ENCODE measurements around the gene TPPP2. TPM values are rescaled to one million over a fixed set of nuclear protein-coding genes. Genes with fewer than 3 reads are reported as not detected.

Gene TPPP2
- total RNA-seq, 1 experiment from 2014 or later: not detected

DNA sequence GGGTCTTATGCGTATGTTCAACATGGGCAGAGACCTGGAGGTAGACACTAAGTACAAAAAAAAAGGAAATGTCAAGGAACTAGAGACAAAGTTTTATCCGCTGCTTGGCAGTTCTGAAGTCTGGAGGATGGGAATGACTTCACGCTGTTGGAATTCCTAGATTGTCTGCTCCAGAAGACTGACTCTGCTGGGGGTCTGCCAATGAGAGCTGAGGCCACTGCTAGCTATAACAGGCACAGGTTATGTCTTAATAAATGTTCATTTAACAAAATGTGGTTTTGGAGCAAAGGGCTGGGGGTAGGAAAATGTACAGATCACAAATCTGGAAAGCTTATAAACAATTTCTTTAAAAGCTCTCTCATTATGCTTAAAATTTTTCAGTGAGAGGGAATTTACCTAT lies 33.5 kb downstream of the TPPP2 start:
- TF ChIP-seq SIN3A (IDR thresholded peaks at IDR 0.05; ENCODE audit: borderline replicate concordance, insufficient read depth, low read depth, low read length) (no peak), POLR2AphosphoS5 (IDR thresholded peaks at IDR 0.05; ENCODE audit: low read depth, low read length) (no peak), TCF7L2 (IDR thresholded peaks at IDR 0.05; ENCODE audit: low read depth, low read length) (no peak)
- TF ChIP-seq, protein P1, sequence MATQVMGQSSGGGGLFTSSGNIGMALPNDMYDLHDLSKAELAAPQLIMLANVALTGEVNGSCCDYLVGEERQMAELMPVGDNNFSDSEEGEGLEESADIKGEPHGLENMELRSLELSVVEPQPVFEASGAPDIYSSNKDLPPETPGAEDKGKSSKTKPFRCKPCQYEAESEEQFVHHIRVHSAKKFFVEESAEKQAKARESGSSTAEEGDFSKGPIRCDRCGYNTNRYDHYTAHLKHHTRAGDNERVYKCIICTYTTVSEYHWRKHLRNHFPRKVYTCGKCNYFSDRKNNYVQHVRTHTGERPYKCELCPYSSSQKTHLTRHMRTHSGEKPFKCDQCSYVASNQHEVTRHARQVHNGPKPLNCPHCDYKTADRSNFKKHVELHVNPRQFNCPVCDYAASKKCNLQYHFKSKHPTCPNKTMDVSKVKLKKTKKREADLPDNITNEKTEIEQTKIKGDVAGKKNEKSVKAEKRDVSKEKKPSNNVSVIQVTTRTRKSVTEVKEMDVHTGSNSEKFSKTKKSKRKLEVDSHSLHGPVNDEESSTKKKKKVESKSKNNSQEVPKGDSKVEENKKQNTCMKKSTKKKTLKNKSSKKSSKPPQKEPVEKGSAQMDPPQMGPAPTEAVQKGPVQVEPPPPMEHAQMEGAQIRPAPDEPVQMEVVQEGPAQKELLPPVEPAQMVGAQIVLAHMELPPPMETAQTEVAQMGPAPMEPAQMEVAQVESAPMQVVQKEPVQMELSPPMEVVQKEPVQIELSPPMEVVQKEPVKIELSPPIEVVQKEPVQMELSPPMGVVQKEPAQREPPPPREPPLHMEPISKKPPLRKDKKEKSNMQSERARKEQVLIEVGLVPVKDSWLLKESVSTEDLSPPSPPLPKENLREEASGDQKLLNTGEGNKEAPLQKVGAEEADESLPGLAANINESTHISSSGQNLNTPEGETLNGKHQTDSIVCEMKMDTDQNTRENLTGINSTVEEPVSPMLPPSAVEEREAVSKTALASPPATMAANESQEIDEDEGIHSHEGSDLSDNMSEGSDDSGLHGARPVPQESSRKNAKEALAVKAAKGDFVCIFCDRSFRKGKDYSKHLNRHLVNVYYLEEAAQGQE (IDR thresholded peaks at IDR 0.05; ENCODE audit: insufficient read depth in 1 of 2, low read depth in 2 of 2, low read length in 1 of 2): no peak
- TF ChIP-seq, protein P2, sequence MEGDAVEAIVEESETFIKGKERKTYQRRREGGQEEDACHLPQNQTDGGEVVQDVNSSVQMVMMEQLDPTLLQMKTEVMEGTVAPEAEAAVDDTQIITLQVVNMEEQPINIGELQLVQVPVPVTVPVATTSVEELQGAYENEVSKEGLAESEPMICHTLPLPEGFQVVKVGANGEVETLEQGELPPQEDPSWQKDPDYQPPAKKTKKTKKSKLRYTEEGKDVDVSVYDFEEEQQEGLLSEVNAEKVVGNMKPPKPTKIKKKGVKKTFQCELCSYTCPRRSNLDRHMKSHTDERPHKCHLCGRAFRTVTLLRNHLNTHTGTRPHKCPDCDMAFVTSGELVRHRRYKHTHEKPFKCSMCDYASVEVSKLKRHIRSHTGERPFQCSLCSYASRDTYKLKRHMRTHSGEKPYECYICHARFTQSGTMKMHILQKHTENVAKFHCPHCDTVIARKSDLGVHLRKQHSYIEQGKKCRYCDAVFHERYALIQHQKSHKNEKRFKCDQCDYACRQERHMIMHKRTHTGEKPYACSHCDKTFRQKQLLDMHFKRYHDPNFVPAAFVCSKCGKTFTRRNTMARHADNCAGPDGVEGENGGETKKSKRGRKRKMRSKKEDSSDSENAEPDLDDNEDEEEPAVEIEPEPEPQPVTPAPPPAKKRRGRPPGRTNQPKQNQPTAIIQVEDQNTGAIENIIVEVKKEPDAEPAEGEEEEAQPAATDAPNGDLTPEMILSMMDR (IDR thresholded peaks at IDR 0.05): no peak
- no peak for DNase-seq (ENCODE audit: low read depth, low spot score)
- H3K36me3 ChIP-seq (ENCODE audit: control insufficient read depth, insufficient read depth, low read length): no peaks in the 10 kb centered on the region
- ATAC-seq: no peak
- H3K9me3 ChIP-seq (ENCODE audit: control insufficient read depth, insufficient read depth, low read depth, low read length): no peaks in the 10 kb centered on the region
- ChIA-PET CTCF (no interaction called here), POLR2A (no interaction called here)
- no peaks in the 10 kb centered on the region for H3K4me1 ChIP-seq (ENCODE audit: control insufficient read depth, insufficient read depth, low read length)
- H3K4me3 ChIP-seq (ENCODE audit: low read depth in 2 of 2, low read length in 2 of 2): no peak overlapping the region
- peaks cover 2% of the 10 kb centered on the region for H3K27me3 ChIP-seq (ENCODE audit: control insufficient read depth, insufficient read depth, low read length)
- no TSS peak for BruUV-seq (replicated peaks)
- no peak overlapping the region for H3K27ac ChIP-seq (ENCODE audit: low read length)
- intact Hi-C loops (cut with micrococcal nuclease; ENCODE audit: unreplicated experiment): no loop called here
- in situ Hi-C loops (cut with HindIII; ENCODE audit: low pct_unique_long_range_greater_than_20kb, low sequenced_read_pairs): no loop called here

DNA sequence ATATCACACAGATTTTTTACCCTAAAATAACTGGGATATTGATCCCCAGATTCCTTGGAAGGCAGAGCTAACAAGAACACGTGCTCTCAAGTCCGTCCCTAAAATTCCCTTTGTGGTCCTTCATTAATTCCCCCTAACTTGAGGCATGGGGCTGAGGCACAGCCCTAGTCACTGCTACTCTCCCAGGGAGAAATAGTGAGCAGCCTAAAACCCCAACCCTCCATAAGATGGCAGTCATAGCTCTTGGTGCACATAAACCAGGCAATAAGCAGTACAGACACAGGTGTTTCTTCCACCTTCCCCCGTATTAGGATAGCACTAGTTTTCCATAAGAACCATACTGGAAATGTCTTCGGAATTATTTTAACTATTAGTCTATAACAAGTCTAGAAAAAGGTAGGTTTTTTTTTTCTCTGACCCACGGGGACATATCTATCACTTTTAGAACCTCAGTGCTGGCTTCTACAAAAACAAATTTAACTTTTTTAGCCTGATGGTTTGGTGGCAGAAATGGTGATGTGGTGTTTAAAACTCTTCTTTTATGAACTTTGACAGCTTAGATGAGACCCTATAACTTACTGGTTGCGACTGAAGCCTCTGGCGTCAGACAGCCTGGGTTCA lies 37.0 kb downstream of the TPPP2 start:
- peaks cover 2% of the 10 kb centered on the region; the same call in 1 of the 2 replicates for H3K27me3 ChIP-seq (ENCODE audit: control insufficient read depth, insufficient read depth, low read length)
- TF ChIP-seq, protein P2 (IDR thresholded peaks at IDR 0.05): peak; percentile 64
- TF ChIP-seq SIN3A (IDR thresholded peaks at IDR 0.05; ENCODE audit: borderline replicate concordance, insufficient read depth, low read depth, low read length): no peak
- intact Hi-C loops (cut with micrococcal nuclease; ENCODE audit: unreplicated experiment) (loop anchor here (5.0 kb wide), 1 partner anchor 40 kb away; no protein-coding TSS in a partner anchor), in situ Hi-C loops (cut with HindIII; ENCODE audit: low pct_unique_long_range_greater_than_20kb, low sequenced_read_pairs) (no loop called here)
- no peaks in the 10 kb centered on the region for H3K9me3 ChIP-seq (ENCODE audit: control insufficient read depth, insufficient read depth, low read depth, low read length)
- no TSS peak for BruUV-seq (replicated peaks)
- no peak for ATAC-seq
- DNase-seq (ENCODE audit: low read depth, low spot score): no peak
- H3K4me1 ChIP-seq (ENCODE audit: control insufficient read depth, insufficient read depth, low read length): peaks cover 6% of the 10 kb centered on the region
- H3K27ac ChIP-seq (ENCODE audit: low read length): no peak overlapping the region
- POLR2A ChIA-PET: no interaction called here
- no peak overlapping the region for H3K4me3 ChIP-seq (ENCODE audit: low read depth in 2 of 2, low read length in 2 of 2)
- no peaks in the 10 kb centered on the region for H3K36me3 ChIP-seq (ENCODE audit: control insufficient read depth, insufficient read depth, low read length)
- CTCF ChIA-PET: interaction anchor here (0.7 to 1.9 kb wide), 6 partner anchors 22 to 734 kb away, joined by 3 to 14 read pairs (median 6); no protein-coding TSS in a partner anchor
